HepG2 (cell line): ENCODE results near the gene MPIG6B. TPM values are rescaled to one million over a fixed set of nuclear protein-coding genes. Genes with fewer than 3 reads are reported as not detected.
A peak's percentile ranks its signal among the peaks of the same experiment; 100 is the strongest.

Experiments
- ARID2 ChIP-seq: sonication (generic); formaldehyde crosslinking; IDR thresholded peaks from 2 replicates; pipeline ENCODE4 v1.8.1; 2022; ENCODE audit warnings: mild to moderate bottlenecking, missing genetic modification reagents, borderline replicate concordance
- BCLAF1 ChIP-seq: fragments of 450-650 bp; IDR thresholded peaks from 2 replicates; pipeline ENCODE4 v1.6.1; 2017; ENCODE audit warnings: mild to moderate bottlenecking
- HHEX ChIP-seq: IDR thresholded peaks from 2 replicates; pipeline ENCODE4 v1.6.1; 2016; ENCODE audit warnings: control low read depth
- HNF4A ChIP-seq: sonication (generic); formaldehyde crosslinking; IDR thresholded peaks from 2 replicates; pipeline ENCODE4 v1.4.0; 2020; ENCODE audit warnings: missing genetic modification reagents
- MED1 ChIP-seq: sonication (generic); formaldehyde crosslinking; IDR thresholded peaks from 2 replicates; pipeline ENCODE4 v1.4.0; 2020; ENCODE audit warnings: missing genetic modification reagents
- REL ChIP-seq: sonication (generic); formaldehyde crosslinking; conservative IDR thresholded peaks from 2 replicates; pipeline ENCODE4 v1.8.0; 2022; ENCODE audit warnings: mild to moderate bottlenecking, missing genetic modification reagents, moderate library complexity
- SIX1 ChIP-seq: sonication (generic); formaldehyde crosslinking; IDR thresholded peaks from 2 replicates; pipeline ENCODE4 v1.4.0; 2020; ENCODE audit warnings: missing genetic modification reagents, borderline replicate concordance
- SRSF9 ChIP-seq: fragments of 200-400 bp; formaldehyde crosslinking; IDR thresholded peaks from 2 replicates; pipeline ENCODE4 v1.6.1; 2018; ENCODE audit warnings: borderline replicate concordance, mild to moderate bottlenecking, low read depth, low read length; ENCODE audit not compliant: insufficient read depth, poor library complexity, severe bottlenecking
- SUZ12 ChIP-seq: fragments of 150-350 bp; IDR thresholded peaks from 2 replicates; pipeline ENCODE4 v1.6.1; 2014; ENCODE audit warnings: low read depth, low read length
- YY1 ChIP-seq: IDR thresholded peaks from 2 replicates; pipeline ENCODE4 v1.6.1; 2011; ENCODE audit warnings: low read length, low read depth, moderate library complexity, mild to moderate bottlenecking; ENCODE audit not compliant: insufficient read depth, insufficient replicate concordance
- ZNF574 ChIP-seq: sonication (generic); formaldehyde crosslinking; IDR thresholded peaks from 2 replicates; pipeline ENCODE4 v1.4.0; 2020; ENCODE audit warnings: missing genetic modification reagents
- ZNF713 ChIP-seq: sonication (generic); formaldehyde crosslinking; IDR thresholded peaks from 2 replicates; pipeline ENCODE4 v1.4.0; 2020; ENCODE audit warnings: mild to moderate bottlenecking, missing genetic modification reagents
- ZNF720 ChIP-seq: sonication (generic); formaldehyde crosslinking; IDR thresholded peaks from 2 replicates; pipeline ENCODE4 v1.4.0; 2020; ENCODE audit warnings: missing genetic modification reagents
- ZNF792 ChIP-seq: IDR thresholded peaks from 2 replicates; pipeline ENCODE4 v1.6.1; 2016
- polyA plus RNA-seq, 8 experiments: library from polyadenylated mRNA; depleted of rRNA in 3 of 8; stranded (reverse) in 7 of 8; unstranded in 1 of 8; fragments of >200 nt; fragmentation: Illumina TruSeq in 4 of 8; extraction: Trizol in 4 of 8; gene quantifications; 2 replicates each; pipeline versions ENCODE4 v1.2.1 to v1.2.3, GENCODE V29; 2011 to 2016; ENCODE audit warnings: low read depth in 4 of 8, missing spikeins in 1 of 8, mixed read lengths in 1 of 8; ENCODE audit not compliant: insufficient read depth in 1 of 8
- total RNA-seq, 5 experiments: library from RNA; depleted of rRNA; stranded (reverse); fragments of >200 nt; fragmentation: Illumina TruSeq; extraction: Trizol; gene quantifications; 2 replicates each; pipeline ENCODE4 v1.2.3, GENCODE V29; 2016; ENCODE audit warnings: low read depth in 1 of 5
- TF ChIP-seq, protein P1 (sequence below): sonication (generic); formaldehyde crosslinking; IDR thresholded peaks from 2 replicates; pipeline ENCODE4 v1.4.0; 2020; ENCODE audit warnings: missing genetic modification reagents, borderline replicate concordance
- TF ChIP-seq, protein P2 (sequence below): conservative IDR thresholded peaks from 2 replicates; pipeline ENCODE4 v1.6.1; 2018; ENCODE audit warnings: missing genetic modification reagents

MPIG6B gene
- total and polyA plus RNA-seq, 2 of the 13 experiments (the other 11 are each of a cell fraction or from before 2014, with no cell fraction given), result not detected

DNA sequence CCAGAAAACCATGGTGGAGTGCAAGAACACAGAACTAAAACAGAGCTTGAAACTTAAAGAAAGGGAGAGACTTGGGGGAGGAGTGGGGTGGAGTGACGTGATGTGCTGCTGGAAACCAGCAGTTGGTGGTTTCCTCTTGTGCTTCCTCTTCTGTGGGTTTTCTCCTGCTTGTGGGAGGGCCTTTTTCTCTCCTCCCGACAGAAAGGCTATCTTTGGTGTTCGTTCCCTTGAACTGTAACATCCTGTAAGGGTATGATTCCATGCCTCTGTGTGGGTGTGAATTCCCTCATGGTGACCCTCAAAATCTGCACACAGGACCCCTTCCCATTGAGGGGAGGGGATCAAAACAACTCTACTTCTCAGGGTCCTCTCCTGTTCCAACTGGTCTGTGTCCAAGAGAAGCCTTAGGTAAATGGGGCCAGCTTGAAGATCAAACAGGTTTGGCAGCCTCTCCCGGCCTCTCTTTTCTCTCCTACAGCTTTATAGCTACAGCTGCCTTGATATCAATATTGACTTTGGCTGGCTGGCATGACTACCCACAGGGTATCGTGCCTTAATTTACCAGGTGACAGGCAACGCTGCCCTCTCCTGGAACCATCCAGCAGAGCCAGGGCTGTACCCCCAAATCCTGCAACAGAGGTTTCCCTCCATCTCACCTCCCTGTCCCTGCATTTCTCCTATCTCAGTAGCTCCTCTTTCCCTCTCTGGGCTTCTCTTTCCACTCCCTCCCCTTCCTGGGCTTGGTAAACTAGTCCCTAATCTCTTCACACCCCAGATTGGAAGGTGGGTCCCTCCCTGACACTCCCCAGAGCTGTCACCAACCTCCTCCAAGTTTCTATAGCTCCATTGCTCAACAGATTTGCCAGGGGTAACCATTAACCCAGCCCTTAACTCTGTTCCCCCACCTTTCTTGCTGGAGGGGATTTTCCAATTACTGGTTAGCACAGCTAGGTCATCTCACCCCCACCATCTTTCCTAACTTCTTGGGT lies 15.1 kb downstream of the MPIG6B start (continued):
- TF ChIP-seq, protein P1, sequence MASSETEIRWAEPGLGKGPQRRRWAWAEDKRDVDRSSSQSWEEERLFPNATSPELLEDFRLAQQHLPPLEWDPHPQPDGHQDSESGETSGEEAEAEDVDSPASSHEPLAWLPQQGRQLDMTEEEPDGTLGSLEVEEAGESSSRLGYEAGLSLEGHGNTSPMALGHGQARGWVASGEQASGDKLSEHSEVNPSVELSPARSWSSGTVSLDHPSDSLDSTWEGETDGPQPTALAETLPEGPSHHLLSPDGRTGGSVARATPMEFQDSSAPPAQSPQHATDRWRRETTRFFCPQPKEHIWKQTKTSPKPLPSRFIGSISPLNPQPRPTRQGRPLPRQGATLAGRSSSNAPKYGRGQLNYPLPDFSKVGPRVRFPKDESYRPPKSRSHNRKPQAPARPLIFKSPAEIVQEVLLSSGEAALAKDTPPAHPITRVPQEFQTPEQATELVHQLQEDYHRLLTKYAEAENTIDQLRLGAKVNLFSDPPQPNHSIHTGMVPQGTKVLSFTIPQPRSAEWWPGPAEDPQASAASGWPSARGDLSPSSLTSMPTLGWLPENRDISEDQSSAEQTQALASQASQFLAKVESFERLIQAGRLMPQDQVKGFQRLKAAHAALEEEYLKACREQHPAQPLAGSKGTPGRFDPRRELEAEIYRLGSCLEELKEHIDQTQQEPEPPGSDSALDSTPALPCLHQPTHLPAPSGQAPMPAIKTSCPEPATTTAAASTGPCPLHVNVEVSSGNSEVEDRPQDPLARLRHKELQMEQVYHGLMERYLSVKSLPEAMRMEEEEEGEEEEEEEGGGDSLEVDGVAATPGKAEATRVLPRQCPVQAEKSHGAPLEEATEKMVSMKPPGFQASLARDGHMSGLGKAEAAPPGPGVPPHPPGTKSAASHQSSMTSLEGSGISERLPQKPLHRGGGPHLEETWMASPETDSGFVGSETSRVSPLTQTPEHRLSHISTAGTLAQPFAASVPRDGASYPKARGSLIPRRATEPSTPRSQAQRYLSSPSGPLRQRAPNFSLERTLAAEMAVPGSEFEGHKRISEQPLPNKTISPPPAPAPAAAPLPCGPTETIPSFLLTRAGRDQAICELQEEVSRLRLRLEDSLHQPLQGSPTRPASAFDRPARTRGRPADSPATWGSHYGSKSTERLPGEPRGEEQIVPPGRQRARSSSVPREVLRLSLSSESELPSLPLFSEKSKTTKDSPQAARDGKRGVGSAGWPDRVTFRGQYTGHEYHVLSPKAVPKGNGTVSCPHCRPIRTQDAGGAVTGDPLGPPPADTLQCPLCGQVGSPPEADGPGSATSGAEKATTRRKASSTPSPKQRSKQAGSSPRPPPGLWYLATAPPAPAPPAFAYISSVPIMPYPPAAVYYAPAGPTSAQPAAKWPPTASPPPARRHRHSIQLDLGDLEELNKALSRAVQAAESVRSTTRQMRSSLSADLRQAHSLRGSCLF (CRISPR knock-in tag), result no peak
- TF ChIP-seq HHEX (peak; percentile 86), ZNF713 (no peak), BCLAF1 (no peak), SIX1 (CRISPR knock-in tag) (peak; percentile 52; the same call in 1 of the 2 replicates), ZNF574 (peak; percentile 62; the same call in 1 of the 2 replicates), MED1 (peak; percentile 91), ZNF792 (CRISPR knock-in tag) (peak; percentile 57), REL (CRISPR knock-in tag) (no peak; the same call in 1 of the 2 replicates), HNF4A (peak; percentile 78), SUZ12 (no peak), SRSF9 (no peak), ARID2 (CRISPR knock-in tag) (no peak; the same call in 1 of the 2 replicates), ZNF720 (CRISPR knock-in tag) (0 out of 2 replicates have a peak, but pooled peaks have one; percentile 61), YY1 (no peak)
- TF ChIP-seq, protein P2, sequence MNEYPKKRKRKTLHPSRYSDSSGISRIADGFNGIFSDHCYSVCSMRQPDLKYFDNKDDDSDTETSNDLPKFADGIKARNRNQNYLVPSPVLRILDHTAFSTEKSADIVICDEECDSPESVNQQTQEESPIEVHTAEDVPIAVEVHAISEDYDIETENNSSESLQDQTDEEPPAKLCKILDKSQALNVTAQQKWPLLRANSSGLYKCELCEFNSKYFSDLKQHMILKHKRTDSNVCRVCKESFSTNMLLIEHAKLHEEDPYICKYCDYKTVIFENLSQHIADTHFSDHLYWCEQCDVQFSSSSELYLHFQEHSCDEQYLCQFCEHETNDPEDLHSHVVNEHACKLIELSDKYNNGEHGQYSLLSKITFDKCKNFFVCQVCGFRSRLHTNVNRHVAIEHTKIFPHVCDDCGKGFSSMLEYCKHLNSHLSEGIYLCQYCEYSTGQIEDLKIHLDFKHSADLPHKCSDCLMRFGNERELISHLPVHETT (CRISPR knock-in tag), result peak; percentile 31; the same call in 1 of the 2 replicates
